ENCODE results near the gene ERBB4. TPM values are rescaled to one million over a fixed set of nuclear protein-coding genes. Genes with fewer than 3 reads are reported as not detected.

ERBB4 gene
- total and polyA plus RNA-seq, 2 of the 8 experiments (the other 6 are each of a cell fraction or from before 2014, with no cell fraction given): 0.34 to 1.3 TPM

GRCh38 chr2:211665299-211665698 lies 873.3 kb downstream of the ERBB4 start (continued):
- TF ChIP-seq SP2 (IDR thresholded peaks at IDR 0.05; ENCODE audit: low read length) (no peak), ATF3 (IDR thresholded peaks at IDR 0.05; ENCODE audit: insufficient read depth, low read depth, low read length) (no peak), USF2 (IDR thresholded peaks at IDR 0.05; ENCODE audit: low read length) (no peak), POLR2A (IDR thresholded peaks at IDR 0.05; ENCODE audit: control extremely low read depth in 1 of 2, low read depth in 2 of 2, low read length in 2 of 2) (no peak)
